GM21717 (cell line): ENCODE measurements around the gene LIF.

Experiments used
- ATAC-seq: cut with Tn5 transposase; IDR thresholded peaks from one replicate; pipeline ENCODE4 v1.9.1; 2021; ENCODE audit warnings: mild to moderate bottlenecking, moderate library complexity; ENCODE audit not compliant: unreplicated experiment

LIF gene

GRCh38 chr22:30195245-30196140 is 51.1 kb downstream of the LIF start:
- ATAC-seq, result no peak

GRCh38 chr22:30193031-30193775 is 53.4 kb downstream of the LIF start:
- no peak for ATAC-seq

GRCh38 chr22:30192427-30192826 is 54.1 kb downstream of the LIF start:
- no peak for ATAC-seq

- ATAC-seq, result no peak
Measured at GRCh38 chr22:30191040-30191701, 55.4 kb downstream of the LIF start.

- ATAC-seq, result no peak
Measured at GRCh38 chr22:30190574-30190973, 56.0 kb downstream of the LIF start.
